IMR-90 (cell line): Measurements from ENCODE around the gene ECM1. TPM values are rescaled to one million over a fixed set of nuclear protein-coding genes. Genes with fewer than 3 reads are reported as not detected.

Source experiments
- ATAC-seq: fragments of 200-7000 bp; cut with Tn5 transposase; 2 replicates; pipeline ENCODE4 v1.9.1; 2020; ENCODE audit warnings: low read depth, mild to moderate bottlenecking, moderate library complexity
- BruUV-seq: library from RNA; stranded (reverse); fragments of 400-500 nt; replicated peaks from 2 replicates; lab custom pipeline; 2021; lab: Mats Ljungman, UMichigan
- CTCF ChIA-PET: fragments of 300-600 bp; formaldehyde crosslinking; extraction: SDS; loops from one replicate; lab custom pipeline; 2021; ENCODE audit warnings: antibody characterized with exemption; lab: Yijun Ruan, JAX
- POLR2A ChIA-PET: fragments of 300-600 bp; sonication (Branson Sonifier 250); formaldehyde crosslinking; loops from one replicate; lab custom pipeline; 2022; ENCODE audit warnings: antibody characterized with exemption; ENCODE audit not compliant: unreplicated experiment; lab: Charles Lee
- DNase-seq: peaks from one replicate; pipeline ENCODE4 v3.0.0; 2013
- H2AFZ ChIP-seq: replicated peaks from 2 replicates; pipeline ENCODE3; 2013; ENCODE audit warnings: low read length, mild to moderate bottlenecking; ENCODE audit not compliant: poor library complexity
- H2AK5ac ChIP-seq: 2 replicates; pipeline ENCODE4 v1.6.1; 2013; ENCODE audit warnings: low read depth, low read length, inconsistent platforms
- H2AK9ac ChIP-seq: replicated peaks from 2 replicates; pipeline ENCODE3; 2013; ENCODE audit warnings: mild to moderate bottlenecking, low read depth, low read length, moderate library complexity; ENCODE audit not compliant: poor library complexity
- H2BK120ac ChIP-seq: 2 replicates; pipeline ENCODE4 v1.6.1; 2013; ENCODE audit warnings: low read depth, low read length, inconsistent platforms
- H2BK15ac ChIP-seq: 3 replicates; pipeline ENCODE4 v1.6.1; 2013; ENCODE audit warnings: low read depth, low read length, inconsistent platforms
- H2BK20ac ChIP-seq: 2 replicates; pipeline ENCODE4 v1.6.1; 2013; ENCODE audit warnings: low read depth, mild to moderate bottlenecking, inconsistent platforms, low read length, moderate library complexity
- H2BK5ac ChIP-seq: 2 replicates; pipeline ENCODE4 v1.6.1; 2013; ENCODE audit warnings: mild to moderate bottlenecking, low read depth, low read length, inconsistent platforms; ENCODE audit not compliant: poor library complexity, severe bottlenecking
- H3K14ac ChIP-seq: replicated peaks from 2 replicates; pipeline ENCODE4 v1.6.1; 2013; ENCODE audit warnings: low read depth, low read length, inconsistent platforms
- H3K18ac ChIP-seq: 2 replicates; pipeline ENCODE4 v1.6.1; 2013; ENCODE audit warnings: low read depth, low read length, control low read depth
- H3K23ac ChIP-seq: 2 replicates; pipeline ENCODE4 v1.6.1; 2013; ENCODE audit warnings: low read depth, low read length, inconsistent platforms
- H3K27ac ChIP-seq: 2 replicates; pipeline ENCODE4 v1.5.1; 2013; ENCODE audit warnings: mild to moderate bottlenecking, control low read depth, low read length; ENCODE audit not compliant: insufficient read depth
- H3K27me3 ChIP-seq: 2 replicates; pipeline ENCODE4 v1.6.1; 2013; ENCODE audit warnings: low read length; ENCODE audit not compliant: control insufficient read depth, insufficient read depth
- H3K36me3 ChIP-seq: 2 replicates; pipeline ENCODE4 v1.6.1; 2013; ENCODE audit warnings: low read length, mixed read lengths; ENCODE audit not compliant: control insufficient read depth, insufficient read depth
- H3K4ac ChIP-seq: 2 replicates; pipeline ENCODE4 v1.6.1; 2013; ENCODE audit warnings: low read depth, low read length, inconsistent platforms
- H3K4me1 ChIP-seq: 2 replicates; pipeline ENCODE4 v1.6.1; 2013; ENCODE audit warnings: low read length, mixed read lengths; ENCODE audit not compliant: control insufficient read depth, insufficient read depth
- H3K4me2 ChIP-seq: 2 replicates; pipeline ENCODE4 v1.6.1; 2013; ENCODE audit warnings: low read depth, mild to moderate bottlenecking, control low read depth, low read length, moderate library complexity
- H3K4me3 ChIP-seq: 2 replicates; pipeline ENCODE4 v1.5.1; 2013; ENCODE audit warnings: low read depth, mild to moderate bottlenecking, control low read depth, low read length, moderate library complexity; ENCODE audit not compliant: insufficient read depth
- H3K56ac ChIP-seq: 2 replicates; pipeline ENCODE4 v1.6.1; 2013; ENCODE audit warnings: low read length, inconsistent platforms; ENCODE audit not compliant: insufficient read depth; ENCODE audit errors: extremely low read depth
- H3K79me1 ChIP-seq, 2 experiments: 2 replicates each; pipeline ENCODE4 v1.6.1; 2013; ENCODE audit warnings: low read length in 2 of 2, inconsistent platforms in 1 of 2, low read depth in 1 of 2
- H3K9ac ChIP-seq: 2 replicates; pipeline ENCODE4 v1.6.1; 2013; ENCODE audit warnings: low read depth, low read length, control low read depth
- H3K9me1 ChIP-seq: 2 replicates; pipeline ENCODE4 v1.6.1; 2013; ENCODE audit warnings: low read length, inconsistent platforms; ENCODE audit not compliant: insufficient read depth
- H3K9me3 ChIP-seq: 2 replicates; pipeline ENCODE4 v1.6.1; 2013; ENCODE audit warnings: low read length; ENCODE audit not compliant: control insufficient read depth, insufficient read depth
- H4K20me1 ChIP-seq: 2 replicates; pipeline ENCODE4 v1.6.1; 2013; ENCODE audit warnings: low read length, inconsistent platforms; ENCODE audit not compliant: insufficient read depth
- H4K5ac ChIP-seq: 2 replicates; pipeline ENCODE4 v1.6.1; 2013; ENCODE audit warnings: mild to moderate bottlenecking, low read depth, low read length, control low read depth
- H4K8ac ChIP-seq, 2 experiments: 2 replicates each; pipeline ENCODE4 v1.6.1; 2013; ENCODE audit warnings: low read depth in 2 of 2, low read length in 2 of 2, control low read depth in 1 of 2, inconsistent platforms in 1 of 2
- H4K91ac ChIP-seq: 2 replicates; pipeline ENCODE4 v1.6.1; 2013; ENCODE audit warnings: low read depth, low read length, inconsistent platforms; ENCODE audit not compliant: insufficient read depth
- CHD1 ChIP-seq: IDR thresholded peaks from 2 replicates; pipeline ENCODE4 v1.6.1; 2012; ENCODE audit warnings: low read depth, low read length, improper control_type of control experiment
- FOS ChIP-seq: fragments of 150-350 bp; IDR thresholded peaks from 2 replicates; pipeline ENCODE4 v1.6.1; 2016; ENCODE audit warnings: low read depth, low read length
- MAZ ChIP-seq: IDR thresholded peaks from 2 replicates; pipeline ENCODE4 v1.6.1; 2012; ENCODE audit warnings: low read depth, mild to moderate bottlenecking, low read length, improper control_type of control experiment, moderate library complexity, borderline replicate concordance
- MXI1 ChIP-seq: IDR thresholded peaks from 2 replicates; pipeline ENCODE4 v1.6.1; 2012; ENCODE audit warnings: low read depth, mild to moderate bottlenecking, low read length, moderate library complexity, borderline replicate concordance
- NFE2L2 ChIP-seq: fragments of 150-350 bp; IDR thresholded peaks from 2 replicates; pipeline ENCODE4 v1.6.1; 2016; ENCODE audit warnings: low read depth, mild to moderate bottlenecking, low read length
- RAD21 ChIP-seq: IDR thresholded peaks from 2 replicates; pipeline ENCODE4 v1.6.1; 2012; ENCODE audit warnings: low read length, improper control_type of control experiment
- RCOR1 ChIP-seq: IDR thresholded peaks from 2 replicates; pipeline ENCODE4 v1.6.1; 2012; ENCODE audit warnings: mild to moderate bottlenecking, low read length, improper control_type of control experiment; ENCODE audit not compliant: insufficient replicate concordance
- RFX5 ChIP-seq: IDR thresholded peaks from 2 replicates; pipeline ENCODE4 v1.8.0; 2012; ENCODE audit warnings: low read depth, mild to moderate bottlenecking, low read length, moderate library complexity
- SMC3 ChIP-seq: fragments of 150-350 bp; IDR thresholded peaks from 2 replicates; pipeline ENCODE4 v1.6.1; 2016; ENCODE audit warnings: low read depth, mild to moderate bottlenecking, antibody characterized with exemption, low read length, moderate library complexity
- WGBS, 2 experiments: methylation state at CpG; one replicate each; pipeline versions ENCODE4 v1.1.5 to v1.1.7; 2013; ENCODE audit warnings: missing lambda C conversion rate in 2 of 2; ENCODE audit not compliant: insufficient read length in 1 of 2; ENCODE audit errors: extremely low coverage in 2 of 2; 5-methylcytosine and 5-hydroxymethylcytosine counted together
- dilution Hi-C: fragments of 300-500 bp; cut with HindIII; formaldehyde crosslinking; loops from one replicate; pipeline ENCODE4 v1.14.3; 2018; ENCODE audit warnings: low sequenced_read_pairs; ENCODE audit not compliant: unreplicated experiment
- in situ Hi-C: fragments of 300-500 bp; cut with MboI; formaldehyde crosslinking; loops from 3 replicates; pipeline ENCODE4 v1.14.3; 2019; ENCODE audit warnings: low sequenced_read_pairs, inconsistent platforms, mixed read lengths
- intact Hi-C: fragments of 100-400 bp; cut with micrococcal nuclease; formaldehyde crosslinking; loops from 2 replicates; pipeline ENCODE4 v1.10.0; 2022
- polyA plus RNA-seq, 3 experiments: library from polyadenylated mRNA; depleted of rRNA; stranded (reverse); fragments of >200 nt; gene quantifications; 2 replicates each; pipeline ENCODE4 v1.2.3, GENCODE V29; 2012; ENCODE audit warnings: low replicate concordance in 1 of 3
- total RNA-seq: library from RNA; depleted of rRNA; stranded (reverse); fragments of >200 nt; gene quantifications from 2 replicates; pipeline ENCODE4 v1.2.3, GENCODE V29; 2012

The ECM1 gene
- total and polyA plus RNA-seq, 2 of the 4 experiments (the other 2 are of a cell fraction): 20.1 to 230 TPM

GRCh38 chr1:150513351-150513791 is 5.5 kb downstream of the ECM1 start:
- dilution Hi-C loops: no loop called here
- Histone ChIP-seq H3K4ac (no peak overlapping the region), H3K4me2 (no peak overlapping the region), H2AFZ (peak overlapping the region; percentile 44), H3K18ac (no peak overlapping the region), H4K8ac (no peak overlapping the region), H3K56ac (no peak overlapping the region), H2BK5ac (no peak overlapping the region), H3K27ac (no peak overlapping the region), H3K9me1 (peaks cover 30% of the 10 kb centered on the region), H2AK5ac (peak overlapping the region; percentile 56; the same call in 1 of the 2 replicates), H3K27me3 (no peaks in the 10 kb centered on the region), H3K4me3 (no peak overlapping the region), H4K20me1 (no peaks in the 10 kb centered on the region), H3K23ac (no peak overlapping the region), H3K9ac (no peak overlapping the region), H4K91ac (no peak overlapping the region), H2BK15ac (no peak overlapping the region), H2BK20ac (no peak overlapping the region), H4K5ac (no peak overlapping the region), H3K9me3 (no peaks in the 10 kb centered on the region), H3K4me1 (peaks cover 17% of the 10 kb centered on the region), H2AK9ac (no peak overlapping the region), H3K79me1 (peaks cover 22 to 63% of the 10 kb centered on the region in 2 experiments), H3K36me3 (peaks cover 28% of the 10 kb centered on the region), H3K14ac (no peak overlapping the region), H2BK120ac (no peak overlapping the region)
- ChIA-PET POLR2A (no interaction called here), CTCF (no interaction called here)
- ATAC-seq (no peak), DNase-seq (no peak)
- in situ Hi-C loops: no loop called here
- intact Hi-C loops: no loop called here
- BruUV-seq: no TSS peak
- no CpG with 5 or more reads among the region's 7 CpGs for whole genome bisulfite sequencing, 2 experiments
- TF ChIP-seq RAD21 (no peak), FOS (no peak), RFX5 (no peak), NFE2L2 (no peak), SMC3 (no peak), CHD1 (no peak), MXI1 (no peak), MAZ (no peak), RCOR1 (no peak)
